Measurements from ENCODE around the gene INAVA. TPM values are rescaled to one million over a fixed set of nuclear protein-coding genes. Genes with fewer than 3 reads are reported as not detected.
"Not testable (repeated sequence)": the region's sequence is repeated elsewhere in the genome, so short reads cannot be mapped to it uniquely, and the experiment has no call there.

Gene INAVA
- total RNA-seq, 1 donor from 2014 or later = 23.7 TPM

DNA sequence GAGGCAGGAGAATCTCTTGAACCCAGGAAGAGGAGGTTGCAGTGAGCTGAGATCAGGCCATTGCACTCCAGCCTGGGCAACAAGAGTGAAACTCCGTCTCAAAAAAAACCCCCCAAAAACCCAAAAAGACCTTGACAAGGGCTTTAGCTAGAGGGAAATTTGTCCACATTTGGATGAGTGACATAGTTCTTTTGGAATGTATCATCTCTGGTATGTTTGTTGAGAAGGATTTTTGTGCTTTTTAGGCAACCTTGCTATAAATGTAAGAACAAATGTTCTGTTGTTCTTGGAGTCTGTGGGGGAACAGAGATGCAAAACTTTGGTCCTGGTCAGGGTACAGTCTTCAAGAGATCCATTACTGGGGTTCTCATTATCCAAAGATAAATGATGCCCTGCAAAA, 28.9 kb downstream of the INAVA start:
- no peak overlapping the region for H2AFZ ChIP-seq (replicated peaks)
- peaks cover 13% of the 10 kb centered on the region for H3K4me1 ChIP-seq
- Mint-ChIP-seq H3K27me3 (ENCODE audit: insufficient read depth, low read depth) (peaks cover 4% of the 10 kb centered on the region), H3K4me1 (peaks cover 3% of the 10 kb centered on the region), H3K36me3 (no peaks in the 10 kb centered on the region), H3K9me3 (no peaks in the 10 kb centered on the region), H3K27ac (no peak overlapping the region), H3K4me3 (no peak overlapping the region)
- no peaks in the 10 kb centered on the region for H4K20me1 ChIP-seq (ENCODE audit: low read depth)
- no peak overlapping the region for H3K27ac ChIP-seq
- no peaks in the 10 kb centered on the region for H3K27me3 ChIP-seq
- H3K9me3 ChIP-seq (ENCODE audit: low read depth) = no peaks in the 10 kb centered on the region
- H3K79me2 ChIP-seq (ENCODE audit: low read depth) = no peaks in the 10 kb centered on the region
- no peak for DNase-seq (ENCODE audit: low spot score)
- no peak overlapping the region for H3K9ac ChIP-seq
- no peak overlapping the region for H3K4me2 ChIP-seq
- no peak for TF ChIP-seq EZH2 (IDR thresholded peaks at IDR 0.05)
- no peaks in the 10 kb centered on the region for H3F3A ChIP-seq (ENCODE audit: low read depth)
- H3K36me3 ChIP-seq = no peaks in the 10 kb centered on the region
- H3K4me3 ChIP-seq = no peak overlapping the region

DNA sequence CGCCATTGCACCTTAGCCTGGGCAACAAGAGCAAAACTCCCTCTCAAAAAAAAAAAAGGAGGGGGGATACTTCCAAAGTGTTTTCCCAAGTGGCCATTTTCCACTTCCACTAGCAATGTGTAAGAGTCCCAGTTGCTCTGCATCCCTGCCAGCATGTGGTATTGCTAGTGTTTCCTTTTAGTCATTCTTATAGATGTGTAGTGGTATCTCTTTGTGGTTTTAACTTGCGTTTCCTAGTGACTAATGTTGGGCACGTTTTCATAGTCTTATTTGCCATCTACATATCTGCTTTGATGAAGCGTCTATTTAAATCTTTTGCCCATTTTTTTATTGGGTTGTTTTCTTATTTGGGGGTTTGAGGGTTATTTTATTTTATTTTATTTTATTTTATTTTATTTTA, 31.1 kb downstream of the INAVA start:
- H3K9me3 ChIP-seq (ENCODE audit: low read depth) = no peaks in the 10 kb centered on the region
- DNase-seq (ENCODE audit: low spot score) = no peak
- TF ChIP-seq EZH2 (IDR thresholded peaks at IDR 0.05) (no peak), EZH2phosphoT487 (IDR thresholded peaks at IDR 0.05) (no peak)
- TF ChIP-seq, protein P1, sequence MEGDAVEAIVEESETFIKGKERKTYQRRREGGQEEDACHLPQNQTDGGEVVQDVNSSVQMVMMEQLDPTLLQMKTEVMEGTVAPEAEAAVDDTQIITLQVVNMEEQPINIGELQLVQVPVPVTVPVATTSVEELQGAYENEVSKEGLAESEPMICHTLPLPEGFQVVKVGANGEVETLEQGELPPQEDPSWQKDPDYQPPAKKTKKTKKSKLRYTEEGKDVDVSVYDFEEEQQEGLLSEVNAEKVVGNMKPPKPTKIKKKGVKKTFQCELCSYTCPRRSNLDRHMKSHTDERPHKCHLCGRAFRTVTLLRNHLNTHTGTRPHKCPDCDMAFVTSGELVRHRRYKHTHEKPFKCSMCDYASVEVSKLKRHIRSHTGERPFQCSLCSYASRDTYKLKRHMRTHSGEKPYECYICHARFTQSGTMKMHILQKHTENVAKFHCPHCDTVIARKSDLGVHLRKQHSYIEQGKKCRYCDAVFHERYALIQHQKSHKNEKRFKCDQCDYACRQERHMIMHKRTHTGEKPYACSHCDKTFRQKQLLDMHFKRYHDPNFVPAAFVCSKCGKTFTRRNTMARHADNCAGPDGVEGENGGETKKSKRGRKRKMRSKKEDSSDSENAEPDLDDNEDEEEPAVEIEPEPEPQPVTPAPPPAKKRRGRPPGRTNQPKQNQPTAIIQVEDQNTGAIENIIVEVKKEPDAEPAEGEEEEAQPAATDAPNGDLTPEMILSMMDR (IDR thresholded peaks at IDR 0.05) = no peak

DNA sequence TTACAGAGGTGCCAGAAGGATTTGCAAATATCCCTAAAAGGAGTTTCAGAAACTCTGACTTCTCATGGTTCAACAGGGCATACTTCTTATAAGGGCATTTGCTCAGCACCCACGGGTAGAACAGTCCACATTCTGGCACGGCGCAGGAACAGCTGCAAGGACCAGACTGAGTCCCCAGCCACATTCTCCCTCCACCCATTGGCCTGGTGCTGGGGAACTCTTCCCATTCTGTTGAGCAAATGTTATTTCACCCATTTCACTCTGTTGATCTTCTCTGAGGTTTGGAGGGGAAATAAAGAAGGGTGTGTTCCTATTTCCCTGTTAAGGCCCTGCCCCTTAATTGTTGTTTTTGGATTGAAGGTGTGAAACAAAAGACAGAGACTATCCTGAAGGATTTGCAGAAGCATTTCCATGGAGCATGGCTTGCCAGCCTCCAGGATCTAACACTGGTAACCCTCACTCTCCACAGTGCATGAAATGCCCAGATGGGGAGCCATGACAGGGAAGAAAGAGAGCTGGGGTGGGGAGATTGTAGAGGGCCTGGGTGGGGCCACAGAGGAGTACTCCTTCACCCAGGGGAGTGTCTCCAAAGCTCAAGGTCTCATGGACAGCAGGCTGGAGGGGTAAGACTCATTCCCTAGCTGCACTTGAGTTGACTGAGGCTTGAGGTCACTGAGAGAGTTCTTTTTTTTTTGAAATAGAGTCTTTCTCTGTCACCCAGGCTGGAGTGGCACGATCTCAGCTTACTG, 35.0 kb downstream of the INAVA start:
- Mint-ChIP-seq H3K27me3 (ENCODE audit: insufficient read depth, low read depth) (peaks cover 2% of the 10 kb centered on the region), H3K4me1 (no peaks in the 10 kb centered on the region), H3K27ac (no peak overlapping the region), H3K9me3 (no peaks in the 10 kb centered on the region), H3K4me3 (no peak overlapping the region), H3K36me3 (no peaks in the 10 kb centered on the region)
- Histone ChIP-seq H3K79me2 (ENCODE audit: low read depth) (no peaks in the 10 kb centered on the region), H3F3A (ENCODE audit: low read depth) (no peaks in the 10 kb centered on the region), H3K27ac (no peak overlapping the region), H4K20me1 (ENCODE audit: low read depth) (no peaks in the 10 kb centered on the region), H3K4me3 (no peak overlapping the region), H2AFZ (replicated peaks) (no peak overlapping the region), H3K4me1 (no peaks in the 10 kb centered on the region), H3K4me2 (no peak overlapping the region), H3K27me3 (no peaks in the 10 kb centered on the region), H3K9me3 (ENCODE audit: low read depth) (no peaks in the 10 kb centered on the region), H3K36me3 (no peaks in the 10 kb centered on the region), H3K9ac (no peak overlapping the region)
- no peak for DNase-seq (ENCODE audit: low spot score)
- TF ChIP-seq EZH2 (IDR thresholded peaks at IDR 0.05) (no peak), EZH2phosphoT487 (IDR thresholded peaks at IDR 0.05) (no peak)
- TF ChIP-seq, protein P1 (IDR thresholded peaks at IDR 0.05) = no peak

More for the DNA sequence above, 31.1 kb downstream of the INAVA start:
- H4K20me1 ChIP-seq (ENCODE audit: low read depth) = no peaks in the 10 kb centered on the region
- no peaks in the 10 kb centered on the region for H3K36me3 ChIP-seq
- H3K27ac ChIP-seq = no peak overlapping the region
- H3K9ac ChIP-seq = no peak overlapping the region
- Mint-ChIP-seq H3K4me1 (peaks cover 3% of the 10 kb centered on the region), H3K4me3 (no peak overlapping the region), H3K9me3 (no peaks in the 10 kb centered on the region), H3K36me3 (no peaks in the 10 kb centered on the region), H3K27me3 (ENCODE audit: insufficient read depth, low read depth) (peaks cover 4% of the 10 kb centered on the region), H3K27ac (no peak overlapping the region)
- no peaks in the 10 kb centered on the region for H3K79me2 ChIP-seq (ENCODE audit: low read depth)
- no peaks in the 10 kb centered on the region for H3F3A ChIP-seq (ENCODE audit: low read depth)
- no peak overlapping the region for H3K4me2 ChIP-seq
- H3K27me3 ChIP-seq = no peaks in the 10 kb centered on the region
- peaks cover 13% of the 10 kb centered on the region for H3K4me1 ChIP-seq
- H2AFZ ChIP-seq (replicated peaks) = no peak overlapping the region
- no peak overlapping the region for H3K4me3 ChIP-seq

DNA sequence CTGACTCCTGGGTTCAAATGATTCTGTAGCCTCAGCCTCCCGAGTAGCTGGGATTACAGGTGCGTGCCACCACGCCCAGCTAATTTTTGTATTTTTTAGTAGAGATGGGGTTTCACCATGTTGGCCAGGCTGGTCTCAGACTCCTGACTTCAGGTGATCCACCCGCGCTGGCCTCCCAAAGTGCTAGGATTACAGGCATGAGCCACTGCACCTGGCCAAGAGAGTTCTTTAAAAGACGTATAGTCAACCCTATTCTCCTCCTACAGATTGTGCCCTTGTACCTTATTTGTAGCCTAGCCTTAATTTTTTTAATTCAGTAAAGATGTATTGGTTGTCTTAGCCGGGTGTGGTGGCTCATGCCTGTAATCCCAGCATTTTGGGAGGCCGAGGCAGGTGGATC, 35.6 kb downstream of the INAVA start:
- not testable (repeated sequence) for H2AFZ ChIP-seq (replicated peaks); H3F3A ChIP-seq (ENCODE audit: low read depth); H3K27me3 ChIP-seq; H3K9me3 ChIP-seq (ENCODE audit: low read depth); H4K20me1 ChIP-seq (ENCODE audit: low read depth); H3K79me2 ChIP-seq (ENCODE audit: low read depth); H3K9ac ChIP-seq; H3K4me3 ChIP-seq; H3K4me1 ChIP-seq; H3K4me1 Mint-ChIP-seq; DNase-seq (ENCODE audit: low spot score); H3K27me3 Mint-ChIP-seq (ENCODE audit: insufficient read depth, low read depth); H3K4me3 Mint-ChIP-seq; H3K36me3 ChIP-seq; H3K36me3 Mint-ChIP-seq; H3K9me3 Mint-ChIP-seq; H3K27ac ChIP-seq; H3K27ac Mint-ChIP-seq; H3K4me2 ChIP-seq

Measured in neural progenitor cell (in vitro differentiated cells).